MM.1S (cell line): Measurements from ENCODE around the gene CHST3.

Experiments
- CTCF ChIP-seq: fragments of 300-600 bp; sonication (generic); IDR thresholded peaks from 2 replicates; pipeline ENCODE4 v1.5.1; 2016; ENCODE audit warnings: antibody characterized with exemption, low read length, mixed read lengths
- EZH2 ChIP-seq: fragments of 300-600 bp; sonication (generic); optimal IDR thresholded peaks from 2 replicates; pipeline ENCODE3; 2017; ENCODE audit warnings: low read depth, mild to moderate bottlenecking, antibody characterized with exemption, low read length, mixed read lengths
- EZH2phosphoT487 ChIP-seq: fragments of 300-600 bp; sonication (generic); IDR thresholded peaks from 2 replicates; pipeline ENCODE4 v1.6.1; 2018; ENCODE audit warnings: antibody characterized with exemption, low read length

- no peak for TF ChIP-seq CTCF
- no peak for TF ChIP-seq EZH2phosphoT487
- TF ChIP-seq EZH2, result no peak
Observed at GRCh38 chr10:72045586-72045985, 81.4 kb downstream of the CHST3 start.
